PC-3 (cell line): ENCODE results near the gene IL6ST. TPM values are rescaled to one million over a fixed set of nuclear protein-coding genes. Genes with fewer than 3 reads are reported as not detected.
A peak's percentile ranks its signal among the peaks of the same experiment; 100 is the strongest.

Experiments used
- ATAC-seq: fragments of 200-7000 bp; cut with Tn5 transposase; 2 replicates; pipeline ENCODE4 v1.9.1; 2020; ENCODE audit warnings: mild to moderate bottlenecking, moderate library complexity
- BruUV-seq: library from RNA; stranded (reverse); fragments of 400-500 nt; replicated peaks from 2 replicates; lab custom pipeline; 2021; lab: Mats Ljungman, UMichigan
- CTCF ChIA-PET: fragments of 300-600 bp; sonication (Branson Sonifier 250); formaldehyde crosslinking; loops from one replicate; lab custom pipeline; 2022; ENCODE audit warnings: antibody characterized with exemption; lab: Charles Lee
- POLR2A ChIA-PET: fragments of 300-600 bp; sonication (Branson Sonifier 250); formaldehyde crosslinking; loops from one replicate; lab custom pipeline; 2022; ENCODE audit warnings: antibody characterized with exemption; ENCODE audit not compliant: unreplicated experiment; lab: Charles Lee
- DNase-seq: peaks from one replicate; pipeline ENCODE4 v3.0.0-alpha.2; 2015
- H2AFZ ChIP-seq: fragments of 300-600 bp; sonication (generic); 2 replicates; pipeline ENCODE4 v1.6.0; 2016; ENCODE audit warnings: antibody characterized with exemption, low read length
- H3F3A ChIP-seq: fragments of 300-600 bp; sonication (generic); one replicate; pipeline ENCODE4 v1.6.0; 2017; ENCODE audit warnings: antibody characterized with exemption, low read length, control low read depth, mild to moderate bottlenecking; ENCODE audit not compliant: unreplicated experiment
- H3K27ac ChIP-seq: fragments of 300-600 bp; sonication (generic); 2 replicates; pipeline ENCODE4 v1.5.1; 2016; ENCODE audit warnings: mild to moderate bottlenecking, low read length
- H3K27me3 ChIP-seq: fragments of 300-600 bp; sonication (generic); 2 replicates; pipeline ENCODE4 v1.6.1; 2016; ENCODE audit warnings: low read length, mixed read lengths
- H3K36me3 ChIP-seq: fragments of 300-600 bp; sonication (generic); 2 replicates; pipeline ENCODE4 v1.6.1; 2016; ENCODE audit warnings: low read depth, mixed run types, low read length, mixed read lengths
- H3K4me1 ChIP-seq: fragments of 300-600 bp; sonication (generic); 2 replicates; pipeline ENCODE4 v1.5.1; 2016; ENCODE audit warnings: low read length; ENCODE audit not compliant: insufficient read depth
- H3K4me2 ChIP-seq: fragments of 300-600 bp; sonication (generic); 2 replicates; pipeline ENCODE4 v1.6.0; 2016; ENCODE audit warnings: low read length
- H3K4me3 ChIP-seq: fragments of 300-600 bp; sonication (generic); 2 replicates; pipeline ENCODE4 v1.5.1; 2016; ENCODE audit warnings: mild to moderate bottlenecking, low read length, mixed read lengths
- H3K79me2 ChIP-seq: fragments of 300-600 bp; sonication (generic); 2 replicates; pipeline ENCODE4 v1.6.1; 2017; ENCODE audit warnings: low read length, mixed read lengths
- H3K9ac ChIP-seq: fragments of 300-600 bp; sonication (generic); 2 replicates; pipeline ENCODE4 v1.6.0; 2016; ENCODE audit warnings: mild to moderate bottlenecking, low read length
- H3K9me2 ChIP-seq: fragments of 300-600 bp; sonication (generic); replicated peaks from 2 replicates; pipeline ENCODE4 v1.6.1; 2016; ENCODE audit warnings: mixed run types, low read length, mixed read lengths
- H3K9me3 ChIP-seq: fragments of 300-600 bp; sonication (generic); 2 replicates; pipeline ENCODE4 v1.6.1; 2016; ENCODE audit warnings: low read length, mixed read lengths
- H4K20me1 ChIP-seq: fragments of 300-600 bp; sonication (generic); 2 replicates; pipeline ENCODE4 v1.6.1; 2016; ENCODE audit warnings: low read length, mixed read lengths
- EZH2 ChIP-seq: fragments of 300-600 bp; sonication (generic); IDR thresholded peaks from one replicate; pipeline ENCODE4 v1.6.1; 2017; ENCODE audit warnings: antibody characterized with exemption, mild to moderate bottlenecking, low read length; ENCODE audit not compliant: unreplicated experiment
- EZH2phosphoT487 ChIP-seq: fragments of 300-600 bp; sonication (generic); IDR thresholded peaks from 2 replicates; pipeline ENCODE4 v1.6.1; 2018; ENCODE audit warnings: mild to moderate bottlenecking, antibody characterized with exemption, low read length, borderline replicate concordance
- intact Hi-C: fragments of 100-400 bp; cut with micrococcal nuclease; formaldehyde crosslinking; loops from 2 replicates; pipeline ENCODE4 v1.9.0; 2023
- total RNA-seq: library from RNA; depleted of rRNA; stranded (reverse); fragments of >200 nt; gene quantifications from 2 replicates; pipeline ENCODE4 v1.2.3, GENCODE V29; 2014
- TF ChIP-seq, protein P1 (sequence below): fragments of 300-600 bp; sonication (generic); conservative IDR thresholded peaks from 2 replicates; pipeline ENCODE4 v1.5.1; 2017; ENCODE audit warnings: antibody characterized with exemption, low read depth, mild to moderate bottlenecking, low read length

IL6ST gene
- total RNA-seq, 1 experiment from 2014 or later: 28.0 TPM

- H3K4me3 ChIP-seq: no peak overlapping the region
- DNase-seq: peak; percentile 2
- H3K27ac ChIP-seq: no peak overlapping the region
- TF ChIP-seq, protein P1, sequence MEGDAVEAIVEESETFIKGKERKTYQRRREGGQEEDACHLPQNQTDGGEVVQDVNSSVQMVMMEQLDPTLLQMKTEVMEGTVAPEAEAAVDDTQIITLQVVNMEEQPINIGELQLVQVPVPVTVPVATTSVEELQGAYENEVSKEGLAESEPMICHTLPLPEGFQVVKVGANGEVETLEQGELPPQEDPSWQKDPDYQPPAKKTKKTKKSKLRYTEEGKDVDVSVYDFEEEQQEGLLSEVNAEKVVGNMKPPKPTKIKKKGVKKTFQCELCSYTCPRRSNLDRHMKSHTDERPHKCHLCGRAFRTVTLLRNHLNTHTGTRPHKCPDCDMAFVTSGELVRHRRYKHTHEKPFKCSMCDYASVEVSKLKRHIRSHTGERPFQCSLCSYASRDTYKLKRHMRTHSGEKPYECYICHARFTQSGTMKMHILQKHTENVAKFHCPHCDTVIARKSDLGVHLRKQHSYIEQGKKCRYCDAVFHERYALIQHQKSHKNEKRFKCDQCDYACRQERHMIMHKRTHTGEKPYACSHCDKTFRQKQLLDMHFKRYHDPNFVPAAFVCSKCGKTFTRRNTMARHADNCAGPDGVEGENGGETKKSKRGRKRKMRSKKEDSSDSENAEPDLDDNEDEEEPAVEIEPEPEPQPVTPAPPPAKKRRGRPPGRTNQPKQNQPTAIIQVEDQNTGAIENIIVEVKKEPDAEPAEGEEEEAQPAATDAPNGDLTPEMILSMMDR: no peak
- TF ChIP-seq EZH2phosphoT487: no peak
- TF ChIP-seq EZH2: no peak
- H3K4me2 ChIP-seq: no peak overlapping the region
- no peak overlapping the region for H3K9ac ChIP-seq
- no peaks in the 10 kb centered on the region for H4K20me1 ChIP-seq
- intact Hi-C loops: no loop called here
- H3K9me2 ChIP-seq: no peaks in the 10 kb centered on the region
- no peaks in the 10 kb centered on the region for H3F3A ChIP-seq
- POLR2A ChIA-PET: no interaction called here
- no peaks in the 10 kb centered on the region for H3K36me3 ChIP-seq
- H3K9me3 ChIP-seq: no peaks in the 10 kb centered on the region
- H3K27me3 ChIP-seq: no peaks in the 10 kb centered on the region
- no TSS peak for BruUV-seq
- no peak for ATAC-seq
- H3K4me1 ChIP-seq: peaks cover 15% of the 10 kb centered on the region
- CTCF ChIA-PET: interaction anchor here (0.9 kb wide), 1 partner anchor 32 kb away, joined by 4 read pairs; no protein-coding TSS in a partner anchor
- H3K79me2 ChIP-seq: no peaks in the 10 kb centered on the region
- H2AFZ ChIP-seq: peak overlapping the region; percentile 55; the same call in 1 of the 2 replicates
These were observed 30.6 kb upstream of the IL6ST start for GRCh38 chr5:56025151-56025885.

- no peak overlapping the region for H3K4me3 ChIP-seq
- no peak overlapping the region for H3K4me2 ChIP-seq
- no peaks in the 10 kb centered on the region for H3K27me3 ChIP-seq
- H3K79me2 ChIP-seq: no peaks in the 10 kb centered on the region
- H2AFZ ChIP-seq: peak overlapping the region; percentile 55; the same call in 1 of the 2 replicates
- H3K4me1 ChIP-seq: peaks cover 15% of the 10 kb centered on the region
- no peaks in the 10 kb centered on the region for H3K9me3 ChIP-seq
- no peak overlapping the region for H3K27ac ChIP-seq
- no peak for ATAC-seq
- no peaks in the 10 kb centered on the region for H3F3A ChIP-seq
- H3K9me2 ChIP-seq: no peaks in the 10 kb centered on the region
- ChIA-PET CTCF (interaction anchor here (0.9 kb wide), 1 partner anchor 33 kb away, joined by 4 read pairs; no protein-coding TSS in a partner anchor), POLR2A (no interaction called here)
- BruUV-seq: no TSS peak
- H3K9ac ChIP-seq: no peak overlapping the region
- H3K36me3 ChIP-seq: no peaks in the 10 kb centered on the region
- H4K20me1 ChIP-seq: no peaks in the 10 kb centered on the region
- TF ChIP-seq, protein P1: no peak
- TF ChIP-seq EZH2 (no peak), EZH2phosphoT487 (no peak)
- intact Hi-C loops: no loop called here
- no peak for DNase-seq
These were observed 30.0 kb upstream of the IL6ST start for GRCh38 chr5:56024810-56025150.

GRCh38 chr5:56023296-56023695 lies 28.5 kb upstream of the IL6ST start:
- Histone ChIP-seq H3K36me3 (no peaks in the 10 kb centered on the region), H3K27ac (no peak overlapping the region), H3F3A (no peaks in the 10 kb centered on the region), H3K79me2 (no peaks in the 10 kb centered on the region), H3K9ac (no peak overlapping the region), H3K27me3 (no peaks in the 10 kb centered on the region), H3K4me3 (no peak overlapping the region), H4K20me1 (no peaks in the 10 kb centered on the region), H3K9me3 (no peaks in the 10 kb centered on the region), H3K4me2 (no peak overlapping the region), H2AFZ (no peak overlapping the region), H3K4me1 (peaks cover 15% of the 10 kb centered on the region), H3K9me2 (no peaks in the 10 kb centered on the region)
- CTCF ChIA-PET: no interaction called here
- TF ChIP-seq EZH2phosphoT487: no peak
- TF ChIP-seq, protein P1: no peak
- no peak for TF ChIP-seq EZH2
- DNase-seq (no peak), ATAC-seq (no peak)
- intact Hi-C loops: no loop called here
- no TSS peak for BruUV-seq
- POLR2A ChIA-PET: interaction anchor here (0.5 kb wide), 1 partner anchor 29 kb away, joined by 3 read pairs; no protein-coding TSS in a partner anchor
